HG02623 (cell line): ENCODE data around the gene NOCT.
"Not testable (repeated sequence)": the region's sequence is repeated elsewhere in the genome, so short reads cannot be mapped to it uniquely, and the experiment has no call there.

ENCODE experiments used
- ATAC-seq: cut with Tn5 transposase; IDR thresholded peaks from one replicate; pipeline ENCODE4 v1.9.1; 2021; ENCODE audit warnings: moderate library complexity; ENCODE audit not compliant: unreplicated experiment

Gene NOCT

DNA sequence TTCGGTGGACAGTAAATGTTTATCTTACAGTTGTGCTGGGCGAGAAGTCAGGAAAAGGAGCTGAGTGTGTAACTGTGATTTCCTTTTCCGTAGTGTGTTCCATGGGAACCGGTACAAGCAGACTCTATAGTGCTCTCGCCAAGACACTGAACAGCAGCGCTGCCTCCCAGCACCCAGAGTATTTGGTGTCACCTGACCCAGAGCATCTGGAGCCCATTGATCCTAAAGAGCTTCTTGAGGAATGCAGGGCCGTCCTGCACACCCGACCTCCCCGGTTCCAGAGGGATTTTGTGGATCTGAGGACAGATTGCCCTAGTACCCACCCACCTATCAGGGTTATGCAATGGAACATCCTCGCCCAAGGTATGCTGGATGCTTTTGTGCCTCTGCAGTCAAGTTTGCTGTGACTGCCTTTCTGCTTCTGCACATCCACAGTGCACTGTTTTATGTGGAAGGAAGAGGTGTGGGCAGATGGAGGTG, 27.4 kb downstream of the NOCT start:
- no peak for ATAC-seq

DNA sequence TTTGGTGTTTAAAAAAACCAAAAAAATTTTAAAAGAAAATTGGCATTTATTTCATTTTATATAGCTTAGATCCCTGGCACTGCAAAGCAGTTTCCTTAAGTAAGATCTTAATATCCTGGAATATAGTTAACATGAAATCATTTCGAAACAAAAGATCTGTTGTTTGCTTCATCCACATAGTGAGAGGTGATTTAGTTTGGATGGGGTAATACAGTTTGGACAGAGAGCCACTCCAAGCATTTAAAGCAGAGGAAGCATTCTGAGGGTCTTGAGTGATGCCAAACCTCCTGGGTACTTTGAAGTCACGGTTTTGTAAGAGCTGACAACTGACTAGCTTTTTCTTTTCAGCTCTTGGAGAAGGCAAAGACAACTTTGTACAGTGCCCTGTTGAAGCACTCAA, 28.7 kb downstream of the NOCT start:
- no peak for ATAC-seq

DNA sequence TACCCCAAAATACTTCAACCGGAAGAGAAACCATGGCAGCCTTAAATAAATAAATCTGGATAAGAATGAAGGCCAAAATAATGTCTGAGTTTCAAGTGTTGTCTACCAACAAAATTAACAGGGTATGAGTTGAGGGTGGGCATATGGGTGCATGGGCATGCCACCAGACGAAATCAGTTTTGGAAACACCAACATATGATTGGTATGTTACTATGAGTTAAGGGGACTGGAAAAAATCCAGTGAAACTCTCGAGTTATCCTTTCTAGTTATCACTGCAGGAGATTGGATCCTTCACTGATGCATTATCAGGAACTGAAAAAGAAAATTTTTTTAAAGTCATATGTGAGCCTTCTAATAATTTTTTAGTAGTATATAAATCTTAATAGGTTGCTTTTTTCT, 32.4 kb downstream of the NOCT start:
- ATAC-seq, result no peak

DNA sequence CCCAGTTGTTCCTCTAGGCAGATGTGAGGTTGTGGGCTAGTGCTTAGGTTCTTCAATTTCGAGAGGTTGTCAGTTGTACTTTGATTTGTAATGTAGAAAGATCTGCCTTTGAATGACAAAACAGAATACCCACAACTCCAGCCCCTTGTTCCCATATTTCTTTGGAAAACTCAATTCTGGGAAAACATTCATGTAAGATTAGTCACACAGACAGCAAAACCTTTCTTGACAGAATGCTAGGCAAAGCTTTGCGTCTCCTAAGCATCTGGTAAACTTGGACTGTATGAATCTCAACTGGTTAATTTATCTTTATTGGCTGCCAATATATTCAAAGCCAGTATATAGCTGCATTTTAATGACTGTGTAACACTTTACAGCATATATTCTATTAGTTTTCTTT, 34.9 kb downstream of the NOCT start:
- ATAC-seq, result no peak

DNA sequence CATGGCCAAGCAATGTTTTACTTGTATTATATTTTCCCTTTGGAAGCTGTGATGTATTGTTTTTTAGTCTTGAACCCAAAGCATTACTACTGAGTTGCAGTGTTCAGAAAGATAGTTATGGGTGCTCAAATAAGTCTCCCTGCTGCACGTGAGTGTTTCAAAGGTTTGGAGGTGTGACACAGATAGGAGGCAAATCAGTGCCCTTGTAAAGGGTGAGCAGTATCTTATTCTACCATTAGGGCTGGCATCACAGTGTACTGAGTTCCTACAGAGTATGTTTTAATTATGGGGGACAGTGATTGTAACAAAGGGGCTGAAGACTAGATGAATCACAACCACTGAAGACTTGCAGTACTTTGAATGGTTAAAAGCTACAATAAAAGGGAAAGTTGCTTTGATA, 38.3 kb downstream of the NOCT start:
- no peak for ATAC-seq

DNA sequence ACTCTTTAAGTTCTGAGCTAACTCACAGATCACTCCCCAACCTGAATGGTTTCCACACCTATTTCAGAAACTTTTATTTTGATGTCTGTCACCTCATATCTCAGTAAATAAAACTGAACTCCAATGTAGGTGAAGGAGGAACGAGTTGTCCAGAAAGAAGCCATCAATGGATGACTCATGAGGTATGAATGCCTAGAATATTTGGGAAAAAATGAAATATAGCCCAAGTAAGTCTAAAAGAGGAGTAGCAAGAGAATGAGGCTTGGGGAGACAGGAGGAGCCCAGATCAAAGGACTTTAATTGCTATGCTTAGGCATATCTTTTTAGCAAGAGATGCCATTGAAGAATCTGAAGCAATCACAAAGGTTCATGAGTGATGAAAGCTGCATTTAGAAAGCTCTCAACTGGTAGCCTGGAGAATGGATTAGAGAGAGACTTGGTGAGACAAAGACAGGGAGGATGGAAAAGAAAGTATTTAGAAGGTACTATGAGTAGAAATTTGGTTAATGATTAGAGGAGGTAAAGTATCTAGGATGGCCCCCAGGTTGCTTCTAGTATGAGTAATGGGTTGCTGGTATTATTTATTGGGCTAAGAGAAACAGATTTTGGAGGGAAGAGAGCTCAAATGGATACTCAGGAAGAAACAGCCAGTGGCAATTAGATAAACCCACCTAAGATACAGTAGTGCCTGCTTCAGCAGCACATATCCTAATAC, 39.4 kb downstream of the NOCT start:
- ATAC-seq, result no peak

DNA sequence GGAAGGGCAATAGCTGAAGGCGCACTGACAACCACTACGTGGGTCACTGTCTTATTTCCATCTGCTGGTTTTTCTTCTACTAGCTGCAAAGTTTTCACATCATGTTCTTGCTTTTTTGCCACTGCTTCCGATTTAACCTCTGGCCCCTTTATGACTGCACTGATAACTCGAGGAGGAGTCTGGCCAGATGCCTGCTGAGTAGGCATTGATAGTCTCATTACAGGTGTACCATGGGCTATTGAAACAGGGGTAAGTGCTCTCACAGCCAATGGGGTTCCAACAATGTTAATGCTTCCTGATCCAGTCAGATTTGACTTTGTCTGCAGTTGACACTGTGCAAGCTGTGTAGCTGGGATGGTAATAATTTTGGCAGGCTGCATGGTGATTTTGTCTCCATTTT, 43.4 kb downstream of the NOCT start:
- not testable (repeated sequence) for ATAC-seq

DNA sequence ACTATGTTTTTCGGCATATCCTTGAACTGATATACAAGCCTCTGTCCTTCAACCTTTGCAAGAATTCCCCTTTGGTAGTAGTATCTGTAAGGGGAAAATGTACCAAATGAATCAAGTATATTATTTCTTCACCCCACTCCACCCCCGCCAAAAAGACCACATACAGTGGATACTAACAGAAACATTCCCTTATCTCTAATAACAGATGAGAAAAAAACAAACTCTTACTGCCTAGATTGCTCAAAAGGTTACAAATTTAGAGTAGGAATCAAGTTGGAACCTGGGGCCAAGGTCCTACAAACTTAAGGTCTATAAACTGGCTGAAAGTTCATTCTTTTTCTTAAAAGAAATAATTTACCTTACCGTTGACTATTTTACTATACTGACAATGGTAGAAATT, 45.0 kb downstream of the NOCT start:
- ATAC-seq, result no peak

DNA sequence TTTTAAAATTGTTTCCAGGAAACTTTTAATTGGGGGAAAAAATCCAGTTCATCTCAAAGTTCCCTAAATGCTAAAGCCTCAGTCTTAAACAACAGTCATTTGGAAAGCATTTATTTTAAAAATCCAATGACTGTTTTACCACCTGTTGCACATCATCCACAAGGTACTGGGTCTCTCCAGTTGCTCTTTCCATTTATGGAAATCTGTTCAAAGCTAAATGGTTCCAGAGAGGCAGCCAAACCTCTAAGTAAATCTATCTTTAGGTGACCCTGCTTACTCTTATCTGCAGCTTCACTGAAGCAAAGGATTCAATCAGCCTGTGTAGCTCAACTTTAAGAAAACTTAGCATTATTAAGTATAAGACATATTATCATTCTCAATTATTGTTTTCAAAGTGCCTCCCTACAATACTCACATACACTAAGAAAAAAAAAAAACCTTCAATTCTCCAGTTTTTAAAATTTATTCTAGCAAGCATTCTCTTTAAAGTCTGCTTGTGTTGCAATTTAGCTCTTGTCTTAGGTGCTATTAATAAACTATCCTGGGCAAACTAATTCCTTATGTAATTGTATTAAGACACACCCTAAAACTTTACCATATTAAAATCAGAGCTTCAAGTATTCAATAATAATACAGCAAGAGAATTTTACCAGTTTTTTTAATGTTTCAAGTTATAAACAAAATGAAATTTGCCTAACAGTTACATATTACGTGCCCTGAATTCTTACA, 60.6 kb downstream of the NOCT start:
- no peak for ATAC-seq

DNA sequence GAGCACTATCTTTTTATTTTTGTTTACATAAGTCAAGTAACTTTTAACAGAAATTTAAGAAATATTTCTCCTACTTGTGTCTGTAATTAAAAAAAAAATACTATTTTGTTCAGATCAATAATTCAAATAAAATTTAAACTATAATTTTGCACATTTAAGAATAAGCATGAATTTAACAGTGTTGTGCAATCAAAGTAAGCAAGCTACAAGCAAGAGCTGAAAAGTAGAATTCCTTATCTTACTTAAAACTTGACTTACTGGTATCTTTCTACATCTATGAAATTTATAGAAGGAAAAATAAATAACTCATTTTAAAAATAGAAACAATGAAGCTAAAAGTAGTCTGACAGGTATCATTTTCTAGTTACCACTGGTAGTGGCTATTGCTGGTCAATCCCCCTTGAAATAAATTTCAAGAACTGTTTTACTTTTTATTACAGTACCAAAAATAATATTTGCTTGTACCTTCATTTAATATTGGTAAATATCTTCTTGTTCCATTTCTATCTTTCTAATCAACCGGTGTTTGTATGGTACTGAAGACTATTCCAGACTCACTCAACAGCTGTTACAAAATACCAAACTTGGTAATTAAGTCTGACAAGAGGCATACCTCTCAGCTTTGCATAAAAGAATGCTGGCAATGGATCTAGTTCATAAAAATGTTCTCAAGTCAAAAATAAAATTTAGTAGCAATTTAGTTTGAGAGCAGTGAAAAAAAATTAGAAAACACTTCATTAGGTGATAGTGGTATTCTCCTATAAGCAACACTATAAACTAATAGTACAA, 62.2 kb downstream of the NOCT start:
- ATAC-seq, result no peak

DNA sequence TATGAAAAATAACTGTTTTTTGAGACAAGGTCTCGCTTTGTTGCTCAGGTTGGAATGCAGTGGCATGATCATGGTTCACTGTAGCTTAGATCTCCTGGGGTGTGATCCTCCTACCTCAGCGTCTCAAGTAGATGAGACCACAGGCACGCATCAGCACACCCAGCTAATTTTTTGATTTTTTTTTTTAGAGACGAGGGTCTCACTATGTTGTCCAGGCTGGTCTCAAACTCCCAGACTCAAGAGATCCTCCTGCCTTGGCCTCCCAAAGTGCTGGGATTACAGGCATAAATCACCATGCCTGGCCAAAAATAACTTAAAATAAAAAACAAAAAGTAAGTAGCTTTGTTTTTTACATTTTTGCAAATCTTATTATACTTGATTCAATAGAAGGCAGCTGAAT, 63.3 kb downstream of the NOCT start:
- no peak for ATAC-seq

DNA sequence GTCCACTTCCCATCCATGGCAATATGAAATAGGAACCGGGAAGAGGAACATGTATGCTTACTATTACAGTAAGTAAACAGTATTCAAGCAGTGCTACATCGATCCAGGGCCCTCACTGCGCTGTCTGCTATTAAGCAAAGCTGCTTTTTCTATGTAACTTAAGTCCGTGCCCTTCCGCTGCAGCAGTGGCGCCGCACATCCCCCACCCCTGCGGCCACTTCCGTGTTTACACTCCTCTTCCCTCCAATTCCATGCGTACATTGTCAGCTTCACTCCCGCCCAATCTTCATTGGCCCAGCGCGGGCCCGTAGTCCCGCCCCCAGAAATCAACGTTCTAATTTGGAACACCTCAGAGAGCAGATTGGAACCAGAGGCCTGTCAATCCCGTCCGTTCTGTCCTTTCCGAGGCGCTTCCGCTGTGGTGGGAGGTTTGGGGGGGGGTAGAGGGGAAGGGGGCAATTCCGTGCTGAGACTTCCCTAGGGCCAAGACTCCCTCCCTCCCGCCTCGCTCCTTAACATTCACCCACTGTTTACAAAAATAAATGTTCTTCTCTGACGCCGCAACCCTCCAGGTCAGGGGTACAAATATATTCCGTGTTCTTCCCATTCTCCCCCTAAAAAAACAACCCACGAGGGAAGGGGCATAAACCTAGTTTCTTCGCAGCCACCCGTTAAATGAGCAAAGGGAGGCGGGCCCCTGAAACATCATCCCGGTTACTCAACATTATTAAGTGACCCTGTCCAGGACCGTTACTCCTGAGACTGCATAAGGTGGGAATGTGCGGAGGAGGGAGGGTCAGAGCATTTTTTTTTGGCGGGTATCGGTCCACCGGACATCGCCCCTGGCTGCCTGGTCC, 67.4 kb downstream of the NOCT start:
- peak; percentile 87 for ATAC-seq

DNA sequence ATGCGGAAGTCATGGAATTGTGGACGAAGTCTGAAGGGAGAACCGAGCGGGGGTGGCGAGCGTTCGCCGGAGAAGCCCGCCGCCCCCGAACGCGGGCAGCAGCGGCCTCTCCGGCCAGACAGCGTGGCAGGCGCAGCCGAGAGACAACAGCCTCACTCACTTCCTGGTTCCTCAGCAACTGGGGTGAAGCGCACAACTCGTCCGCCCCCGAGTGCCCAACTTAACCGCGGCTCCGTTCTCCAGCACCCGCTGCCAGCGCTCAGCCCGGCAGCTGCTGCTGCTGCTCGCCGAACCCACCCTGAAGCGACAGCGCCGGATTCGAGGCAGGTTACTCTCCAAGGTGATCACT, 68.0 kb downstream of the NOCT start:
- ATAC-seq, result peak; percentile 21

DNA sequence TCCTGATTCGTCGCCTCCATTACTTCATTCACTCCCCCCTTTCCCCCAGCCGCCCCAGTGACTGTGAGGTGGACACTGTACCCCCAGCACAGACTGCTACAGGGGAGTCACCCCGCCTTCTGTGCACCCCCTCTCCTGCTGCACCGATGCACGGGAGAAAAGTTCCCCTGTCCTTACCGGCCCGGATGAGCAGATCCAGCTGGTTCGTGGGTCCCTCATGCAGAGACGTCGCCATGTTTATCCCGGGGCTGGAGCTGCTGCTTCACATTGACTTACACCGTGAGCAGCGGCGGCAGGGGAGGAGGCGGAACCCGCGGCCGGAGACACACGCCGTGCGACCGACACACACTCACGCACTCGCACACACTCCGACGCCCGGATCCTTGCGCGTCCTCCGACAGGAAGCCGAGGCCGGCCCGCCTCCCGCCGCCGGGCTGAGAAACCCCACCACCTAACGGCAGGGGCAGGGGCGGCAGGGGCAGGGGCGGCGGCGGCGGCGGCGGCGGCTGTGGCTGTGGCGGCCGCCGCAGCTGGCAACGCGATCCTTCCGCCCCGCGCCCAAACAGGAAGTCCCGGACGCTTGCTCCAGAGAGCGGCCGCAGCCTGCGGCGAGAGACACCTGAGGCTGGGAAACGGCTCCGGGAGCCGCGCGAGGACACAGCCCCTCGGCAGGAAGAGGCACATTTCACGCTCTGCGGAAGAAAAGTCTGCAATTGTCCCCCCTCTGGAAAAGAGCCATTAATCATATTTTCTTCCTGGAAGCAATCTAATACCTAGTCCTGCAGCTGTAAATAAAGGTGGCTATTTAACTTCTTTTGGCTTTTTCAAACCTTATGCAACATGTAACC, 68.6 kb downstream of the NOCT start:
- ATAC-seq, result peak; percentile 56

DNA sequence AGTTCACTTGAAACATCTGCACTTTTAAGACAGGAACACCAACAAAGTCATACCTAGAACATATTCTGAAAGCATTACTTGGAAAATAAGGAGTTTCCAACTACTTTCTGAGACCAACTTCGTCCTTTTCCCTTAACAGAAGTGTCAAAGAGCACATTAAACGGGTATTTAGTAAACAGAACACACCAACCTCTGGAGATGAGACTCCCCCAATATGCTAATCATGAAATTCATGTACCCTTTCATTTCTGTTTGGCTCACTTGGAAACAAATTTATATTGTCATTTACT, 69.2 kb downstream of the NOCT start:
- no peak for ATAC-seq

DNA sequence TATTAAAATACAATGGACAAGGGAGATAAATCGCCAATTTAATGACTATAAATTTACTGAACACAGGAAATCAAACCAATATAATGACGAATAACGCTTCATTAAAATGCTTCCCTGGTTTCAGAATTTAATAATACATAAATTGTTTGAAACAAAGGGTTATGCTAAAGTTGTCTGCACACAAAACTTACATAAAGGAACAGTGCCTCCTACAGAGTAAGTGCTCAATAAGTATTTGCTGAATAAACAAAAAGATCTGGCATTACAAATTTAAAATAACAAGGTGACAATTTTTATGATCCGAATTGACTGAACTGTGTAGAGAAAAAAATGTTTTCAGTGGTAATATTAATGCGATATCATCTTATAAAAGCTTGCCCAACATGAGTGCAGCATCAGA, 69.6 kb downstream of the NOCT start:
- no peak for ATAC-seq

DNA sequence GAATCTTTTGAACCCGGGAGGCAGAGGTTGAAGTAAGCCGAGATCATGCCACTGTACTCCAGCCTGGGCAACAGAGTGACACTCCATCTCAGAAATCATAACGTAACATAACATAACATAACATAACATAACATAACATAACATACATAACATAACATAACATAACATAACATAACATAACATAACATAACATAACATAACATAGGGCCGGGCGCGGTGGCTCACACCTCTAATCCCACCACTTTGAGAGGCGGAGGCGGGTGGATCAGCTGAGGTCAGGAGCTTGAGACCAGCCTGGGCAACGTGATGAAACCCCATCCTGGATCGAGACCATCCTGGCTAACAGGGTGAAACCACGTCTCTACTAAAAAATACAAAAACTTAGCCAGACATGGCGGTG, 76.7 kb downstream of the NOCT start:
- no peak for ATAC-seq
